Measurements from ENCODE around the gene SDK1.

The SDK1 gene

DNA sequence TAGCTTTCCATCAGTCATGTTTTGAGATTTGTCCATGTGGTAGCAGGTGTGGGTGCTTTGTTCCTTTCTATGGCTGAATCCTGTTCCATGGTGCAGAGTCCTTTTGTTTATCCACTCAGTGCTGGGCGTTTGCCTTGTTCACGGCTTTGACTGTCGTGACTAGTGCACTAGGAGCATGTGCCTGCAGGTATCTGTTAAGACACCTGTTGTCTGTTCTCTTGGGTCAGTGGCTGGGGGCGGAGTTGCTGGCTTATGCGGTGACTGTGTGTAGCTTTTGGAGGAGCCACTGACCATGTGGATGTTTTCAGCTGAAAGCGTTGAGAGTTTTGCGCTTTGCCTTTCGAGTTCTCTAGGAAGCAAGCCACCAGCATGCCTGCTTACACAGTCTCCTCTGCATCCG lies 807.9 kb downstream of the SDK1 start:
- no peak for DNase-seq (ENCODE audit: extremely low read depth, low read depth)
- TF ChIP-seq, protein P1, sequence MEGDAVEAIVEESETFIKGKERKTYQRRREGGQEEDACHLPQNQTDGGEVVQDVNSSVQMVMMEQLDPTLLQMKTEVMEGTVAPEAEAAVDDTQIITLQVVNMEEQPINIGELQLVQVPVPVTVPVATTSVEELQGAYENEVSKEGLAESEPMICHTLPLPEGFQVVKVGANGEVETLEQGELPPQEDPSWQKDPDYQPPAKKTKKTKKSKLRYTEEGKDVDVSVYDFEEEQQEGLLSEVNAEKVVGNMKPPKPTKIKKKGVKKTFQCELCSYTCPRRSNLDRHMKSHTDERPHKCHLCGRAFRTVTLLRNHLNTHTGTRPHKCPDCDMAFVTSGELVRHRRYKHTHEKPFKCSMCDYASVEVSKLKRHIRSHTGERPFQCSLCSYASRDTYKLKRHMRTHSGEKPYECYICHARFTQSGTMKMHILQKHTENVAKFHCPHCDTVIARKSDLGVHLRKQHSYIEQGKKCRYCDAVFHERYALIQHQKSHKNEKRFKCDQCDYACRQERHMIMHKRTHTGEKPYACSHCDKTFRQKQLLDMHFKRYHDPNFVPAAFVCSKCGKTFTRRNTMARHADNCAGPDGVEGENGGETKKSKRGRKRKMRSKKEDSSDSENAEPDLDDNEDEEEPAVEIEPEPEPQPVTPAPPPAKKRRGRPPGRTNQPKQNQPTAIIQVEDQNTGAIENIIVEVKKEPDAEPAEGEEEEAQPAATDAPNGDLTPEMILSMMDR (IDR thresholded peaks at IDR 0.05; ENCODE audit: low read depth, low read length): no peak

DNA sequence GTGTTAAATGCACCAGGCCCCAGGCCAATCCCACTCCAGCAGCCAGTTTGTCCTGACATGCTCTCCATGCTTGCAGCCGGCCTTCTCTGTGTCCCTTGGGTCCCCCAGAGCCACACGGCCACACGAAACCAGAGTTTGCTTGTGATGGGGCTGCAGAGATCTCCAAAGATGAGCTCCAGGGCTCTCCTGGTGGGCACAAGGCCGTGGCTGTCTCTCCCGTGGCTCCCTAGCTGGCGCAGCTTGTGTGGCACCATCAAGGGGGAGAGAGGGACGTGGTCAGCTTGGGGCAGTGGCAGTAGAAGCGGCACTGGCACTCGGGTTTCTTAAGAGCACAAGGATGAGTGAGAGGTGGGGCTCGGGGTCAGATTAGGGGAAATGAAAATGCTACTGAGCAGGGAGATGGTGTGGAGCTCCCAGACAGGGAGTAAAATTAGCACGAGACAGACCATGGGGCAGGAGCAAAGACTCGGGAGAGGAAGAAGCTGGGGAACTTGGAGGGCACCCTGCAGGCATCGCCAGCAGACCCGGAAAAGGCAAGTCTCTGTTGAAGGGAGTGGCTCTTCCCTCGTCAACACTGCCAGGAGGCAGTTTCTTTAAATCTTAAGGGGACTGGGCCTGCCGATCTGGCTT lies 808.5 kb downstream of the SDK1 start:
- DNase-seq (ENCODE audit: extremely low read depth, low read depth): no peak
- TF ChIP-seq, protein P1 (IDR thresholded peaks at IDR 0.05; ENCODE audit: low read depth, low read length): no peak

DNA sequence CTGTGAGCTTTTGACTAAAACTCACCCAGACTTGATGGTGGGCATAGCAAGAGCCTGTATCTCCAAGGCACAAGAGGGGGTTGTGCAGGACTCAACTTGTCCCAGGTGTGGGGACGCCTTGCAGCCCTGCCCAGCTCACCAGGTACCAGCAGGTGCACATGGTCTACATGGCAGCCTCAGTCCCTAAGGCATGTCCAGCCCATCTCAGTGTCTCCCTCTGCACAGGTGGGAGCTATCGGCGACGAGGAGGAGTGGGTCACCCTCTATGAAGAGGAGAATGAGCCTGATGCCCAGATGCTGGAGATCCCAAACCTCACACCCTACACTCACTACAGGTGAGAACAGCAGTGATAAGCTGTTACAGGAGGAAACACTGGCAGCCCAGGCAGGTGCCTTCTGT lies 809.4 kb downstream of the SDK1 start:
- TF ChIP-seq, protein P1 (IDR thresholded peaks at IDR 0.05; ENCODE audit: low read depth, low read length): no peak
- DNase-seq (ENCODE audit: extremely low read depth, low read depth): no peak

DNA sequence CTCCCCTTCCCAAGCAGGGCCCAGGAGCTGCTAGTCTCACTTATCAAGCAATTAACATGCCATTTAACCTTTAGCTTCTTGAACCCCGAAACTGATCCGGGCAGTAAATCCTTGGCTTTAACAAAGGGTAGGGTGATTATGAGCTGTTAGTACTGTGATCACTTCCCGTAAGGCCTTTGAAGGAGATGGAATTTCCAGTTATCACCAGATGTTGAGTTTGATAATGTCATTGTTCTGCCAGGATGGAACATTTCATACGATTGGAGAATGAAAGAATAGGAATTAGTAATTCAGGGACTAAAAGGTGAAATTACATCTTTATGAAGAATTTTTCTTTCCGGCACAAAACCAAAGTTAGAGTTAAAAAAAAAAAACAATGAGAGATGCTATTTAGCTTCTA lies 810.1 kb downstream of the SDK1 start:
- TF ChIP-seq, protein P1 (IDR thresholded peaks at IDR 0.05; ENCODE audit: low read depth, low read length): no peak
- no peak for DNase-seq (ENCODE audit: extremely low read depth, low read depth)

DNA sequence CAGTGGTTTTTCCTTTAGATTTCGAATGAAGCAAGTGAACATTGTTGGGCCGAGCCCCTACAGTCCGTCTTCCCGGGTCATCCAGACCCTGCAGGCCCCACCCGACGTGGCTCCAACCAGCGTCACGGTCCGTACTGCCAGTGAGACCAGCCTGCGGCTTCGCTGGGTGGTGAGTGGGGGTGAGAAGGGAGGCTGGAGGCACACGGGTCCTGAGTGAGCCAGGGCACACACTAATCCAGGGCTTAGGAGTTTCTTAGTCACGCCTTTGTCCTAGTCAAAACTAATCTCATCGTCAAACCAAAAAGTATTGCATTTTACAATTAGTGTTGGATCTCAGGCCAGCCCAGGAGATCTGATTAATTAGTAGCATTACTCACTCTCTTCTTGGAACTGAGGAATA lies 812.2 kb downstream of the SDK1 start:
- no peak for DNase-seq (ENCODE audit: extremely low read depth, low read depth)
- TF ChIP-seq, protein P1 (IDR thresholded peaks at IDR 0.05; ENCODE audit: low read depth, low read length): no peak

DNA sequence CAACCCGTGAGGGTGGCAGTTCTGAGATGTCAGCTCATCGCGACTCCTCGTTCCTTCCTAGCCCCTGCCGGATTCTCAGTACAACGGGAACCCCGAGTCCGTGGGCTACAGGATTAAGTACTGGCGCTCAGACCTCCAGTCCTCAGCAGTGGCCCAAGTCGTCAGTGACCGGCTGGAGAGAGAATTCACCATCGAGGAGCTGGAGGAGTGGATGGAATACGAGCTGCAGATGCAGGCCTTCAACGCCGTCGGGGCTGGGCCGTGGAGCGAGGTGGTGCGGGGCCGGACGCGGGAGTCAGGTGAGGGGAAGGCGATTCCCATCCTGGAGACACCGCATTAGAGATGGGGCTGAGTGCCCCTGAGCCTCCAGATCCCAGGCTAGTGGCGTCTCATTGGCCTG lies 812.9 kb downstream of the SDK1 start:
- no peak for DNase-seq (ENCODE audit: extremely low read depth, low read depth)
- TF ChIP-seq, protein P1 (IDR thresholded peaks at IDR 0.05; ENCODE audit: low read depth, low read length): no peak

DNA sequence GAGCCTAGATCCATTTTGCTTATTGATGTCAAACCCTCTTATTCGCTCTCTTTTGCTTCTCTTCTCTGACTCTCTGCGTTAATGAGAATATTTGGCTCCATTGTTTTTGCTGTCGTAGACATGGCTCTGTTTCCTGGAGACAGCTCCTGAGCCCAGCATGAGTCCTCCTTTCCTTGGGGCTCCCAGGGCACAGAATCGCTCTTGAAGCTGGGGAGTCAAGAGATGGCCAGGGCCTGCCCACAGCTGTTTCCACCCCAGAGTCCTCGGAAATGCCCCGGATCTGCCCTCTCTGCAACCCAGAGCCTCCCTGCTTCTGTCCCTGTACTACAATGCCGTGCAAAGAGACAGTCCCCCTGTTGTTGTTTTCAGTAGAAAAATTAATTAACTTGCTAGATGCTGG lies 814.4 kb downstream of the SDK1 start:
- DNase-seq (ENCODE audit: extremely low read depth, low read depth): no peak
- TF ChIP-seq, protein P1 (IDR thresholded peaks at IDR 0.05; ENCODE audit: low read depth, low read length): no peak
